Stromal cell of bone marrow (primary cell): ENCODE data around the gene MBD2.
"Not testable (repeated sequence)": the region's sequence is repeated elsewhere in the genome, so short reads cannot be mapped to it uniquely, and the experiment has no call there.

Experiments
- DNase-seq: peaks from one replicate; pipeline ENCODE4 v3.0.0-alpha.2; 2012; ENCODE audit warnings: low read depth

Gene MBD2

DNA sequence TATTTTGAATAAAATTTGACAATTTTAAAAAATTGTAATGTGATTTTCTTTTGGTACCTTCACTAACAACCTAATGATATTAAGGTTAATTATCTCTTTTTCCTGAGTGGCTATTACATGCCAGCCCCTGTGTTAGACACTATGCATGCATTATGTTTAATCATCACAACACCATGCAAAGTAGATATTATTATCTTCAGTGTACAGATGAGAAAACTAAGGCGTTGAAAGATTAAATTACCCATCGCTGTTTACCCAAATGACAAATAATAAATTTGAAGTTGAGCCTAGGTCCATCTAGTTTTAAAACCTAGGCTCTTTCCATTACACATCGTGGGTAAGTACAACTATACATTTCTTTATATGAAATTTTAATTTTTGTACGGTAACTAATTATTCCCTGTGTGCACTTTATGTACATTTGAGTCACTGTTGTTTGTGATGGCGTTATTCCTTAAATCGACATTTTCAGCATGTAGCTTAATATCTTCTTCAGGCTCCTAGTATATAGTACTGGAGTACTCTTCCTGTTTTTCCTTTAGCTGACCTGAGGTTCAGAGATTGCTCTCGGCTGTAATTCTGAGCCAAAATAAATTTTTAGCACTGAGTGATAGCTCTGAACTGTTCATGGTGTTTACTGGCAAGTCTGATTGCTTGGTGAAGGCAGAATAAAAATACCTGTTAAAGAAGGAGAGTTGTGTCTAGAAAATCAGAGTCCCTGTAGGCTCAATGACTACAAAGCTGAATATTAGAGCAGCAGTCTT lies 13.9 kb upstream of the MBD2 start:
- DNase-seq, result no peak

DNA sequence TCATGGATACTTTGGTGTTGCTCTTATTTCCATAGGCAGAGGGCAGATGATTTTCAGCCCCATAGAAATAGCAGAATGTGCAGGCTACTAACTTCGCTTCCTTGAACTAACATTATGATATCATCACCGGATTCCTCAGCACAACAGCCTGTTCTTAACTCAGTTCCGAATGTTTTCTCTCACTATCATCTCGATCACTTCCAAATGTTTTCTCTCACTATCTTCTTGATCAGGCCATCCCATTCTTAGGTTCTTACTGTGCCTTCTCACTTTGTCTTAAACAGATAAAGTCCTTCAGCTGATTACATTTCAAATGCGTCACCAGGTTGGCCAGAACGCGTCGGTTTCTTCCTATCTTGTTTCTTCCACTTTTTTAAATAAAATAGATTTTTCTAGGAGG lies 11.4 kb upstream of the MBD2 start:
- DNase-seq, result no peak

DNA sequence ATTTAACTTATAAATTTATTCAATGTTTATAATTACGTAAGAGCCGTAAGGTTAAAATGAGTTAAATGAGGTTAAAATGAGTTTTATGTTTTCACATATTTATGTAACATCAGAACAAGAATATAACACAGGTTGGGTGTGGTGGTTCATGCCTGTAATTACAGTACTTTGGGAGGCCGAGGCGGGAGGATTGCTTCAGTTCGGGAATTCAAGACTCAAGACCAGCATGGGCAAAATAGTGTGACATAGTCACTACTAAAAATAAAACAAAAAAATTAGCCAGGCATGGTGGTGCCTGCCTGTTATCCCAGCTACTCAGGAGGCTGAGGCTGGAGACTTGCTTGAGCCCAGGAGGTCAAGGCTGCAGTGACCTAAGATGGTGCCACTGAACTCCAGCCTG lies 9.3 kb upstream of the MBD2 start:
- DNase-seq, result no peak

DNA sequence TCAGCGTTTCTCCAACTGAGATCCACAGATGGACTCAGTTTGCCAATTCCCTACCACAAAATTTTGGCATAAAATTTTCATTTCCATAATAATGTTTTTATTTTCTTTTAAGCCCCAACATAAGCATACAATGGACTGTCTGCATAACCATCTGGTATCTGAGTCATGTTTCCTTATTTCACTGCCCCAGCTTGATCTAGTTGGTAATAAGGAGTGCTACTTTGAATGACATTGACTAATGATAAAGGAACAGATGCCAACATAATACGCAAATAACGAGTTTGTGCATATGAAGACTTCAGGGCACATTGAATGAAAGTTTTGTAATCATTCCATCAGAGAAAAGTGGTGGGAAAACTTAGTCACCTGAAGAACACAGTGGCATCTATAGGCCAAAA lies 8.8 kb upstream of the MBD2 start:
- no peak for DNase-seq

DNA sequence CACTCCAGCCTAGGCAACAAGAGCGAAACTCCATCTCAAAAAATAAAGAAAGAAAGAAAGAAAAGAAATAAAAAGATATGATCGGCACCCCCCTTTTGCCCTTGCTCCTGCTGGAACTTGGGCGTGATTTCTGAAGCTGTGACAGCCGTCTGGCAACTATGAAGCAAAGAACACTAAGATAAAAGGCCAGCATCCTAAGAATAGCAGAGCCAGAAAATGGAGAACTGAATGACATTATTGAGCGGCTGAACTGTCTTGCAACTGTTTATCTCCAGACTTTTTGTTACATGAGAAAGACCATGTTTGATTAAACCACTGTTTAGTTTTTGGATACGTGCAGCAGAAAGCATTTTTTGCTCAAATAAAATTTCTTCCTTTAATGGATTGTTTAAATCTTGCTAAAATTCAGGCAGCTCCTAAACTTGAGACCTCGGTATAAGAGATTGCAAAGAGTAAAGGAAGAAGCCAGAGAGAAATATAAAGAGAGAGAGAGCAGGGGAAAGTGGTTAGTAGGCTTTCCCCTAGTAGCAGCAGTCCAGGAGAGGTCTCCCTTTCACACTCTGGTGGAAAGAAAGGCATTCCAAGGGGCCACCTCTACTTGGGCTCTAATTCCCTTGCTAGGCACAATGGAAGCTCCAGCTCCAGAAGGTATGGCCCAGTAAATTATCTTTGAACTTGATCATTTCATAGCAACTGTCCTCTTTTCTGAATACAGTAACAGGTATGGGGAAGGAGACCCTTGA lies 8.2 kb upstream of the MBD2 start:
- no peak for DNase-seq

DNA sequence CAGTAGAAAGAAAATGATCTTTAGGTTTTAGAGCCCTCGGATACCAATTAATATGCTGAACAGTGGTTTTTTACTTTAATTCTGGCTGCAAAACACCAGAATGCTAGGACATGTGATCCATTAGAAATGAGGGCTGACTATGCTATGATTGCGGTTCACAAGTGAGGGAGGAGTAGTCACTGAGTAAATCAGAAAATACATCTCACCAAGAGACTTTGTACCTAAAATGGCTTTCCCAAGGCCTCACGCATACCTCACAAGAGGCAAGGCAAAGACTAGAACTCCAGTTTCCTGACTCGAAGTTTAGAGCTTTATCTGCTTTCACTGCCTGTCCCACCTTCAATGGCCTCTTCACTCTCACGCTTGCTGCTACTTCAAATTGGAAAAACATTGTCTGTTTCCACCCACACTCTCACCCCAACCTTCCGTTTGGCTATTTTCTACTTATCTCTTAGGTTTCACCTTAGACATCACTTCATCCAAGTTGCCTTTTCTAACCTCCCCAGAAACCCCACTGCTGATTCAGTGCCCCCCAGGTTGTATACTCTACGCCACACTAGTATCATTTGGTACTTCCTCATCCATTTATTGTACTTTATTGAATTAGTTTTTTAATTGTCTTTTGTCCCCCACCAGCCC lies 5.1 kb upstream of the MBD2 start:
- DNase-seq, result no peak

DNA sequence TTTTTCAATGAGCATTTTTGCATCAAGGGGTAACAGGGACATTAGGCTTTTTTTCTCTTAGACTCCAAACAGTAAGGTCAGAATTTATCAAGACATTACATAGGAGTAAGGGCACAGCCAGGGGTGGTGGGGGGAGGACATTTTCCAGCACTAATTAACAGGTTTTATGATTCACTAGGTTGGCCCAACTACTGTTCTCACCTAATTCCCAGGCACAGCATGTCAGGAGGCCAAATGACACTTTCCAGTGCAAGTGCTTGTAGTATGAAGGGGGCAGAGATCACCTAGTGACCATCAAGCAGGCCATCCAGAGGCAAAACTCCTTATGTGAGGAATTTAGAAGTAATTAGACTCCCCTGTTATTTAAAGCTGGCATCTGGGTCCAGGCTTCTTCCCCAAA lies 3.9 kb upstream of the MBD2 start:
- no peak for DNase-seq

DNA sequence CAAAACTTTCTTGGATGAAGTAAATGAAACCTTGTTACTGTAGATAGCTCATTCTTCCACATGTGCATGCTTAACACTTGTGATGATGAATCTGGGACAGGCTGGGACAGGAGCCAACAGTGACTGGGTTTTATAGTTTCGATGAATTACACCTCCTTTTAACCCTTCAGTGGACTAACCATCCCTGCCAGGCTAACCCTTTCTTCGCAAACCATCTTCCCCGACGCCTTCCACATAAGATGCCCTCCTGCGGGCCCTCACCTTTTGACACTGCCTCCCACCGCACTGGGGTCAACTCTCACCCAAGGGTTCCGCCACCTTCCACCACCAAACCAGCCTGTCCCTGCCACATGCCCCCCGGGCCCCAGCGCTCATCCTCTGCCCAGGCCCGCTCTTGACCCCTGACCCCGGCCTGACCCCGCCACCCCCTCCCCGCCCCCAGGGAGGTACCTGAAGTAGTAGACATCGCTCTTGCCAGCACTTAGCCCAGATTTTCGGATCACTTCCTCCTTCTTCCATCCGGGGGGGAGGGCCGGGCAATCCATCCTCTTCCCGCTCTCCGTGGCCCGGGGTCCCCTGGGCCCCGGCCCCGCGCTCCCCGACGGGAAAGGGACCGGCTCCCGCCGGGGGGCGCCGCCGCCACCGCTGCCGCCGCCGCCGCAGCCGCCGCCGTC lies 764 bp downstream of the MBD2 start:
- peak; percentile 90 for DNase-seq

DNA sequence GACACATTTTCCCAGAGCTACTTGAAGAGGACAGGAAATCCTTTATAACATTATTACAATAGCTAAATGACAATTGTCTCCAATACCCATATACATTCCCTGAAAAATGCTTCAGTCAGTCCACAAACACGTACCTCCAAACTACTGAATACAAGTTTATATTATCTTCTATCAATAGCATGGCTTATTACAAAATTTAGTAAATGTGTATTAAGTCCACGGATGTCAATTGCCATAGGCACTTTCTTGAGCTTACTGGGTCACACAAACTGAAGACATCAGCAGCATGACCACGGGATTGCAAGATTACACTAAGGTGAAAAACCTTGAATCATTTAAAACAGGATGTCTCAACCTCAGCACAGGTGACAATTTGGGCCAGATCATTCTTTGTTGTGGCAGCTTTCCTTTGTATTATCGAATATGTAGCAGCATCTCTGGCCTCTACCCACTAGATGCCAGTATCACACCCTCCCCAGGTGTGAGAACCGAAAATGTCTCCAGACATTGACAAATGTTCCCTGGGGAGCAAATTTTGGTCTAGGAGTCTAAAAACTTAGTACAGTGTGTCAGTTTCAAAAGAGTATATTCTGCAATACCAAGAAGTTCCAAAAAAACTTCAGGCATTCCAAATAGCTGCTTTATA lies 1.4 kb downstream of the MBD2 start:
- no peak for DNase-seq

DNA sequence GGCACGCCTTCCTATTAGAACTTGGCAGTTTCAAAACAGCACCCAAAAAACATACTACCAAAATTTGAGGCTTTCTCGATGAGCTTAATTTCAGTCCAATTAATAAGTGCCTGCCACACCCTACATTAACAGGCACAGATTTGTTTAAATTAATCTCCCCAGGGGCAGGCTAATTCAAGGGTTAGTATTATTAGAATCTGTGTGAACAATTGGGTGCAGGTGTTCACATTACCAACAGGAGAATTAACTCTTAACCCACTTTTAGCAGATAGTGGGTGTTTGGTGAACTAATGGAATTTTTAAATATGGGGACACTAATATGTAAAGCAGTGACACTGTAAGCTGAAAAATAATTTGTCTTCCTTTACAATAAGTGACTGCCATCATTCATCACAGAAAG lies 4.1 kb downstream of the MBD2 start:
- DNase-seq, result no peak

DNA sequence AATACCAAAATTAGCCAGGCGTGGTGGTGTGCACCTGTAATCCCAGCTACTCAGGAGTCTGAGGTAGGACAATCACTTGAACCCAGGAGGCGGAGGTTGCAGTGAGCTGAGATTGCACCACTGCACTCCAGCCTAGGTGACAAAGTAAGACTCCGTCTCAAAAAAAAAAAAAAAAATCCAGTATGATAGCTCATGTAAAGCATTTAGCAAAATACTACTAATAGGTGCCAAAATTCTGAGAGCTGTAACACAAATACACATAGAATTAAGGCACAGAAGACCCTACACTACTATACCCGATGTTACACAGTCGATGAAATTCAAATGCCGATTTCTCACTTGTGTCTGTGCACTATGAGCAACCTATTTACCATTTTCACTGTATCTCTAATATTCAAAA lies 5.7 kb downstream of the MBD2 start:
- DNase-seq, result not testable (repeated sequence)

DNA sequence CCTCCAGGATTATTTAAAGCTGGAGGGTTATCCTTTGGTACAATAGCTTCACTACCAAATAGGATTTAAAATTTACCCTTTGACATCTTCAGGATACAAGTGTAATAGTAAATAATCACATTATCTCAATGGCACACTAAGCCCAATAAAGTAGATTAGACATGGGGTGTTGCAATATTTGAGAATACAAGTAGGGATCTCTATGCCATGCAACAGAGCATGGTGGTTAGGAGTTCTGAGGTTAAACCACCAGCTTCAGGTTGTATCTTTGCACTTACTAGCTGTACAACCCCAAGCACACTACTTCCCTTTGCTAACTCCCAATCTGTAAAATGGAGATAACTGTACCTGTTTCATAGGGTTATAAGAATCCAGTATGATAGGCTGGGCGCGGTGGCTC lies 6.2 kb downstream of the MBD2 start:
- no peak for DNase-seq

DNA sequence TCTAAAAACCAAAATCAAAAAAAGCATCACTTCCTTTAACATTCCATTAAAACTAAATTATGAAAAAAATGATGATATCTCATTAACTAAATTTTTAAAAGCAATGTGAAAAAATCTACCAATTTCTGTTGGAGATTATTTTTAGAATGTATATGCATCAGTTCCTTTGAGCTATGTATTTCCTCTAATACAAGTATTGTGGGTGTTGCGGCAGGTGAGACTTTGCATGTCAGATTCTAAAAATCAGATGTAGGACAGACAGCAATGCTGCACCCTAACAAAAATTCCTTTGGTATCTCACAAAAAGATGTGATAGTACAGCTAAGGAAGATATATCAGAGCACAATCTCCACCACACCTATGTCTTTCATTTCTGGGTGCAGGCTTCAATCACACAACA lies 6.8 kb downstream of the MBD2 start:
- no peak for DNase-seq

DNA sequence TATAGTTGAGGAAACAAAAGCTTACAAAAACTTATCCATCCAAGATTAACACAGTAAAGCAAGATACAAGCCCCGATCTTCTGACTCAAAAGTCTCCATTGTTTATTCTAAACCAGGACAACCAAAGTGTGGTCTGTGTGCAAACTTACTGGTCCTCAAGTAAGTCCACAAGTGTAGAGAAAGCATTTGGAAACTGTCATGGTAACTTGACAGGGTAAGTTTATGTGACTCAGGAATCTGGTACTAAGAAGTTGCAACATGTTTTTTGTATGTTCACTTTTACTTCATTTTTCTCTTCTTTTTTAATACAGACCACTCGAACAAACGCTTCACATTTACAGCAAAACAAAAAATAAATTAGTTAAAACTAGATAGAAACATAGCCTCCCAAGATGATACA lies 9.4 kb downstream of the MBD2 start:
- peak; percentile 43 for DNase-seq

DNA sequence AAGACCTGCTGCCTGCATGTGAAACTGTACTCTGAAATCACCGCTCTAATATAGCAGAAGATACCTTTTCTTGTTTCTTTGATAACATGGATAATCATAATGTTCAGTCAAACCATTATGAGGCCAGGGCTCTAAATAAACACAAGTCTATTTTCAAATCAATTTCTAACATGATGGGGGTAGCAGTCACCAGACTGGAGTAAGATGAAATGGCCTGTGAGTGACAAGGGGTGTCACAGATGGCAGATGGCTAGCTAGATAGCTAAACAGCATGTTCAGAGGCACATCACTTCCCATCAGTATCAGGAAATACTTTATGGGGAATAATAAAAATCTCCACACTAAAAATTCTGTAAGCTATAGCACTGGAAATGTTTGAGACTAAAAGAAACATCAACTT lies 14.0 kb downstream of the MBD2 start:
- no peak for DNase-seq

DNA sequence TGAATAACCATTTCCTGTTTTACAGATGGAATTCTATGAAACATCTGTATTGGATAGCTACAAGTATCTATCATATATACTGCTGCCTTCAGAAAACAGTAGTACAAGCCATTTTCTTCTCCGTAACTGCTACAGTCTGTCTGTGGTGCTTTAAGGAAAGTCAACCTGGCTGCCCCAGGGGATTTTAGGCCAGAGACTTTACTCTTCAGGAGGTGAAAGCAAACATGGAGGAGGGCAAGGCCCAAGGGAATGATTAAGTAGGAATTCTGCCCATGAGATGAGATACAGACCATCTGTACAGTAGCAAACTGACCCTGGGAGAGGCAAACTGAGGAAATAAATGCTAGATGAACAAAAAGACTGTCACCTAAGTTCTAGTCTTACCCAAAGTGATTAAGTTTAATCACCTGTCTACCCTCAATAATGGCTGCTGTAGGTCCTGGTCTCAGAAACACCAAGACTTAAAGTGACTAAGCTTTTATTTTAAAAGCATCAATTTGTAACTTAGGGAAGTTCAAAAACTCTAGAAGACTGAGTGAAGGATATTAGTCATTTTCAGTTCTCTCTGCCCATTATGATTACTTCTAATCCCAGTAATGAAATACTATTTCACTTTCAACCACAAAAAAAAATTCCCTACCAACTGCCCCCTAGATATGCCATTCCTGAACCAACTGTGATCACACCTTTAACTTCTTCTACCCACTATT lies 14.8 kb downstream of the MBD2 start:
- no peak for DNase-seq

DNA sequence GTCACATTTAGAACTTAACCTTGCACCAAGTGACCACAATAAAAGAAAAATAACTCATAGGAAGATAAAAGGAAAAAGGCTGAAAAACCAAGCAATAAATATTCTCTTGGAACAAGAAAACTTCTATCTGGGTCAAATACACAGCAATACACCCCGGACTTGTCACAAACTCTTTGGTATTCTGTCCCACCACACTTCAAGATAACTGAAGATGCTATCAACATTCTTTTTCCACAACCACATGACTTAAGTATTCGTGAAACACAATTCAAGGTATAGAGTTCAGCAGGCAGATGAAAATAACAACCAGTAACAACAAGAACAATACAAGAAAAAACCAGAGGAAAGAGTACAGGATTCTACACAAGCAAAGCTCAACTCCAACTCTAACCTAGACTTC lies 18.0 kb downstream of the MBD2 start:
- no peak for DNase-seq

DNA sequence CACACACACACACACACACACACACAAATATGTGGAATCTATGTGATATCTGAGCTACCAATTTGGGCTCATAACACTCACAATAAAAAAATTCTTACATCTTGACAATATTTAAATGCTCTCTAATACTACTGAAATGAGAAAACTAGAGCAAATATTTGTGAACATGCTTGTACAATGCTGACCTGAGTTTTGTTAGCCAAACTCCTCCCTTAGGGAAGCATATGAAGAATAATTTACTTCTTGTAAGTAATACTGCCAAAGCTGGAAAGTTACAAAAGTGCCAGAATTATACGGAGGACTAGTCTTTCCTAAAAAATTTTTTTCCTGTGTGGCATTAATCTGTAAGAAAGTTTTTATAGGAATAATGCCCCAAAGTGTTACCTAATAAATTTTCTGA lies 18.5 kb downstream of the MBD2 start:
- DNase-seq, result no peak

DNA sequence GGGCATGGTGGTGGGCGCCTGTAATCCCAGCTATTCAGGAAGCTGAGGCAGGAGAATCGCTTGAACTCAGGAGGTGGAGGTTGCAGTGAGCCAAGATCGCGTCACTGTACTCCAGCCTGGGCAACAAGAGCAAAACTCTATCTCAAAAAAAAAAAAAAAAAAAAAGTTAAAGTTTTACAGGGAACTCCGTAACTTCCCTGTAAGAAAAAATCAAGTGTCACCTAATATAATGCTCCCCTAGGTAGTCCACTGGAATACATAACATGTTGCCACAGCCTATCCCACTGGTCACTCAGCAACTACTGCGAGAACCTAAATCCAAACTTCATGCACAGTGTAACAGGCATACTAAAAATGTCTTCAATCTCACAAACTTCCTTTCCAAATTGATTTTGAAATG lies 19.0 kb downstream of the MBD2 start:
- not testable (repeated sequence) for DNase-seq

DNA sequence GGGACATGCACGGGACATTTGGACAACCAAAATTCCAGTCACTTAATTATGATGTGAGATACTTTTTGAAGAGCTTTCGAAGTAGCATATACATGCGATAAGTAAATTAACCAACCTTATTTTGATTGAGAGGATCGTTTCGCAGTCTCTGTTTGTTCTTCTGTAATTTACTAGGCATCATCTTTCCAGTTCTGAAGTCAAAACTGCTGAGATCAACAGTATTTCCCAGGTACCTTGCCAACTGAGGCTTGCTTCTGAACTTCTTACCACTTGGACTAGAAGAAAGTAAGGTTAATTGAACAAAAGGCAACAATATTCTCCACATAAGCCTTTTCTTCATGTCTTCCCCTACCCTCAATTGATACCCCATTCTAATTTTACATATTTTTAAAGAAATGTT lies 19.6 kb downstream of the MBD2 start:
- no peak for DNase-seq

DNA sequence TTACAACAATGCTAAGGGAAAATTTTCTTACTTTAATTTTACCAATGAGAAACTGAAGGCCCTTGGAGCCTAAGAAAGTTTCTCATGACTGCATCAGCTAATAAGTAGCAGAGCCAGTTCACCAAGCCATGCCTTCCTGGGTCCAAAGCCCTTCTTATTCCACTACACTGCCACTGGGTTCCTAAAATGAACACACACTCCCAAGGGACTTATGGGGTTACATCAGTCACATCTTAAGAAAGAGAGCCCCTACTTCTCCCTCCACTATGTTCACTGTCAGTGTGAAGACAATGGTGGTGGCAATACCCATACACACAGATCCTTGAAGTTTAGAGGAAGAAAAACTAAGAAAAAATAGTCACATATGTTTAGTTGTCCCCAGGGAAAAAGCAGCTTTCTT lies 20.6 kb downstream of the MBD2 start:
- DNase-seq, result no peak

DNA sequence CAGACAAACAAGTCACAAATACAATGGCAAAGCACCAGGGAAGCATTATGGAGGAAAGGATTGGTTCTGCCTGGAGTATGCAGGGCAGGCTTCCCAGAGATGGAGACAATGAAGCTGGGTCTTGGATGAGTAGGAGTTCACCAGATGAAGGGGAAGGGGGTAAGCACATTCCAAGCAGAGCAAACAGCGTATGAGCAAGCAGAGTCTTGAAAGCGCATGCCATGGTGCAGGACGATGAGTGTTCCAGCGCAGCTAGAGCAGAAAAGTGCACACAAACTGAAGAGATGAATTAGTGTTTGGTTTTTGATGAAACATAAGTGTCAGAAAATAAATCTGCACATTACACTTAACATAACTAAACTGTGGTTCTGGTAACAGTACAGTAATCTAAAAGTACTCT lies 21.6 kb downstream of the MBD2 start:
- no peak for DNase-seq
